GM12874 (cell line): ENCODE results near the gene BCL2L15.

Source experiments
- CTCF ChIP-seq: IDR thresholded peaks from 2 replicates; pipeline ENCODE4 v1.5.1; 2011; ENCODE audit warnings: low read depth, mild to moderate bottlenecking, control low read depth, low read length, moderate library complexity; ENCODE audit not compliant: insufficient read depth

BCL2L15 gene

GRCh38 chr1:113930499-113931161, 43.2 kb upstream of the BCL2L15 start:
- no peak for TF ChIP-seq CTCF

- peak; percentile 37; the same call in 1 of the 2 replicates for TF ChIP-seq CTCF
These were observed 42.5 kb upstream of the BCL2L15 start for GRCh38 chr1:113929750-113930498.

GRCh38 chr1:113928941-113929749, 41.8 kb upstream of the BCL2L15 start, which contains the start of gene HIPK1:
TSS of gene HIPK1 (plus strand) at chr1:113929324.
- TF ChIP-seq CTCF, result no peak

GRCh38 chr1:113928187-113928930, 41.0 kb upstream of the BCL2L15 start:
- no peak for TF ChIP-seq CTCF

- TF ChIP-seq CTCF, result no peak
These were observed 37.1 kb upstream of the BCL2L15 start for GRCh38 chr1:113924473-113924872.

- no peak for TF ChIP-seq CTCF
These were observed 35.6 kb upstream of the BCL2L15 start for GRCh38 chr1:113922957-113923356.
